H9 (cell line): ENCODE data around the gene LBH. TPM values are rescaled to one million over a fixed set of nuclear protein-coding genes. Genes with fewer than 3 reads are reported as not detected.

Experiments used
- DNase-seq: peaks from one replicate; pipeline ENCODE4 v3.0.0-alpha.2; 2017
- H2AFZ ChIP-seq: one replicate; pipeline ENCODE4 v1.6.1; 2013; ENCODE audit warnings: mild to moderate bottlenecking, low read length, control low read depth, moderate library complexity
- H2AK5ac ChIP-seq: 2 replicates; pipeline ENCODE4 v1.6.1; 2013; ENCODE audit warnings: low read length, control low read depth, mixed read lengths; ENCODE audit not compliant: insufficient read length
- H2BK120ac ChIP-seq: one replicate; pipeline ENCODE4 v1.6.1; 2013; ENCODE audit warnings: low read depth, mild to moderate bottlenecking, low read length, control low read depth, inconsistent platforms; ENCODE audit not compliant: poor library complexity, severe bottlenecking
- H2BK12ac ChIP-seq: 2 replicates; pipeline ENCODE4 v1.6.1; 2013; ENCODE audit warnings: low read length, control low read depth, mixed read lengths, low read depth; ENCODE audit not compliant: insufficient read length
- H2BK15ac ChIP-seq: 2 replicates; pipeline ENCODE4 v1.6.1; 2013; ENCODE audit warnings: low read depth, low read length, control low read depth
- H2BK20ac ChIP-seq: one replicate; pipeline ENCODE4 v1.6.1; 2013; ENCODE audit warnings: low read depth, mild to moderate bottlenecking, low read length, control low read depth, inconsistent platforms; ENCODE audit not compliant: poor library complexity, severe bottlenecking
- H2BK5ac ChIP-seq: 2 replicates; pipeline ENCODE4 v1.6.1; 2013; ENCODE audit warnings: low read length, control low read depth, mixed read lengths; ENCODE audit not compliant: insufficient read length
- H3K14ac ChIP-seq: 2 replicates; pipeline ENCODE4 v1.6.1; 2013; ENCODE audit warnings: low read length, control low read depth; ENCODE audit not compliant: insufficient read depth
- H3K18ac ChIP-seq: 2 replicates; pipeline ENCODE4 v1.6.1; 2013; ENCODE audit warnings: low read depth, mild to moderate bottlenecking, mixed read lengths, low read length, control low read depth; ENCODE audit not compliant: insufficient read length
- H3K23ac ChIP-seq: 2 replicates; pipeline ENCODE4 v1.6.1; 2013; ENCODE audit warnings: low read length, control low read depth, mixed read lengths, low read depth; ENCODE audit not compliant: insufficient read length
- H3K23me2 ChIP-seq: 2 replicates; pipeline ENCODE4 v1.6.1; 2013; ENCODE audit warnings: low read depth, mild to moderate bottlenecking, mixed read lengths, low read length, control low read depth; ENCODE audit not compliant: insufficient read length, poor library complexity, severe bottlenecking
- H3K27ac ChIP-seq: 2 replicates; pipeline ENCODE4 v1.5.1; 2013; ENCODE audit warnings: low read length, control low read depth, mixed read lengths, low read depth; ENCODE audit not compliant: insufficient read length
- H3K27me3 ChIP-seq: 2 replicates; pipeline ENCODE4 v1.6.1; 2013; ENCODE audit warnings: low read length, control low read depth, inconsistent platforms; ENCODE audit not compliant: insufficient read depth
- H3K4ac ChIP-seq: 2 replicates; pipeline ENCODE4 v1.6.1; 2013; ENCODE audit warnings: low read depth, mild to moderate bottlenecking, control low read depth, inconsistent platforms, low read length, moderate library complexity
- H3K4me1 ChIP-seq: 2 replicates; pipeline ENCODE4 v1.6.1; 2013; ENCODE audit warnings: low read length, control low read depth, inconsistent platforms; ENCODE audit not compliant: insufficient read depth
- H3K4me2 ChIP-seq: 2 replicates; pipeline ENCODE4 v1.6.1; 2013; ENCODE audit warnings: low read length, control low read depth, mixed read lengths; ENCODE audit not compliant: insufficient read length, insufficient read depth
- H3K56ac ChIP-seq: 2 replicates; pipeline ENCODE4 v1.6.1; 2013; ENCODE audit warnings: low read depth, mild to moderate bottlenecking, mixed read lengths, low read length, control low read depth; ENCODE audit not compliant: insufficient read length
- H3K79me1 ChIP-seq: 2 replicates; pipeline ENCODE4 v1.6.1; 2013; ENCODE audit warnings: low read depth, mild to moderate bottlenecking, moderate library complexity, low read length, control low read depth, inconsistent platforms; ENCODE audit not compliant: insufficient read depth, poor library complexity, severe bottlenecking
- H3K79me2 ChIP-seq: 2 replicates; pipeline ENCODE4 v1.6.1; 2013; ENCODE audit warnings: low read length, control low read depth, inconsistent platforms; ENCODE audit not compliant: insufficient read depth
- H3K9ac ChIP-seq: 2 replicates; pipeline ENCODE4 v1.6.1; 2013; ENCODE audit warnings: low read length, control low read depth, mixed read lengths; ENCODE audit not compliant: insufficient read length; ENCODE audit errors: extremely low read depth
- H3K9me3 ChIP-seq: one replicate; pipeline ENCODE4 v1.6.1; 2013; ENCODE audit warnings: low read depth, low read length, inconsistent platforms; ENCODE audit not compliant: control insufficient read depth
- H3T11ph ChIP-seq: one replicate; pipeline ENCODE4 v1.6.1; 2013; ENCODE audit warnings: mild to moderate bottlenecking, low read length, control low read depth, inconsistent platforms
- H4K20me1 ChIP-seq: one replicate; pipeline ENCODE4 v1.6.1; 2013; ENCODE audit not compliant: control insufficient read depth, insufficient read length, insufficient read depth
- H4K5ac ChIP-seq: 2 replicates; pipeline ENCODE4 v1.6.1; 2013; ENCODE audit warnings: low read depth, mild to moderate bottlenecking, mixed read lengths, low read length, control low read depth; ENCODE audit not compliant: insufficient read length
- H4K8ac ChIP-seq: replicated peaks from 2 replicates; pipeline ENCODE4 v1.6.1; 2013; ENCODE audit warnings: low read length, control low read depth, mixed read lengths, low read depth; ENCODE audit not compliant: insufficient read length
- H4K91ac ChIP-seq: 2 replicates; pipeline ENCODE4 v1.6.1; 2013; ENCODE audit warnings: low read depth, mild to moderate bottlenecking, moderate library complexity, mixed read lengths, low read length, control low read depth; ENCODE audit not compliant: insufficient read length
- H3K27ac Mint-ChIP-seq, 3 experiments: 2 replicates in 2 of 3; 3 replicates in 1 of 3; pipeline ENCODE4 v1.8.0; 2020 to 2021; ENCODE audit warnings: mixed read lengths in 3 of 3, mild to moderate bottlenecking in 1 of 3, moderate library complexity in 1 of 3
- H3K27me3 Mint-ChIP-seq: 2 replicates; pipeline ENCODE4 v1.8.0; 2021; ENCODE audit warnings: low read depth, mild to moderate bottlenecking, moderate library complexity, mixed read lengths
- H3K36me3 Mint-ChIP-seq, 3 experiments: 2 replicates in 2 of 3; 3 replicates in 1 of 3; pipeline ENCODE4 v1.8.0; 2020 to 2021; ENCODE audit warnings: low read depth in 3 of 3, mixed read lengths in 3 of 3; ENCODE audit not compliant: insufficient read depth in 1 of 3
- H3K4me1 Mint-ChIP-seq, 2 experiments: 2 replicates each; pipeline ENCODE4 v1.8.0; 2020; ENCODE audit warnings: mixed read lengths in 2 of 2
- H3K4me3 Mint-ChIP-seq, 2 experiments: 2 replicates in 1 of 2; 3 replicates in 1 of 2; pipeline ENCODE4 v1.8.0; 2020 to 2021; ENCODE audit warnings: mild to moderate bottlenecking in 2 of 2, mixed read lengths in 2 of 2, moderate library complexity in 1 of 2
- H3K9me3 Mint-ChIP-seq, 2 experiments: 2 replicates in 1 of 2; 3 replicates in 1 of 2; pipeline ENCODE4 v1.8.0; 2020; ENCODE audit warnings: mild to moderate bottlenecking in 2 of 2, mixed read lengths in 2 of 2, moderate library complexity in 1 of 2
- CTCF ChIP-seq: fragments of 200-600 bp; sonication (generic); conservative IDR thresholded peaks from 3 replicates; pipeline ENCODE4 v1.8.0; 2021; ENCODE audit warnings: antibody characterized with exemption, mild to moderate bottlenecking
- WGBS: extraction: QIAGEN DNeasy Blood & Tissue Kit; methylation state at CpG from one replicate; pipeline ENCODE4 v1.1.7; 2013; ENCODE audit warnings: missing lambda C conversion rate, low lambda C conversion rate, mixed read lengths; ENCODE audit not compliant: insufficient read length; ENCODE audit errors: extremely low coverage; 5-methylcytosine and 5-hydroxymethylcytosine counted together
- total RNA-seq: library from RNA; stranded (reverse); gene quantifications from 2 replicates; pipeline ENCODE4 v1.2.1, GENCODE V29; 2021

Gene LBH
- total RNA-seq, 1 experiment from 2014 or later, result 53.0 TPM

GRCh38 chr2:30254685-30255001 lies 23.3 kb downstream of the LBH start:
- DNase-seq, result no peak
- H3T11ph ChIP-seq, result no peak overlapping the region
- no peaks in the 10 kb centered on the region for H3K79me2 ChIP-seq
- no peak overlapping the region for H2BK5ac ChIP-seq
- no peak overlapping the region for H4K8ac ChIP-seq
- no peaks in the 10 kb centered on the region for H4K20me1 ChIP-seq
- no peak overlapping the region for H2BK12ac ChIP-seq
- H2BK20ac ChIP-seq, result no peak overlapping the region
- Mint-ChIP-seq H3K9me3 (no peaks in the 10 kb centered on the region), H3K4me1 (peaks cover 9 to 16% of the 10 kb centered on the region in 2 experiments), H3K27ac (no peak overlapping the region), H3K27me3 (no peaks in the 10 kb centered on the region; the same call in 1 of the 2 replicates), H3K4me3 (no peak overlapping the region), H3K36me3 (peaks cover 17 to 36% (median 32%) of the 10 kb centered on the region in 3 experiments; a peak in 6 of 7 replicates)
- no peak overlapping the region for H2AFZ ChIP-seq
- no peaks in the 10 kb centered on the region for H3K27me3 ChIP-seq
- H3K56ac ChIP-seq, result no peak overlapping the region
- H2BK120ac ChIP-seq, result no peak overlapping the region
- no peak overlapping the region for H3K18ac ChIP-seq
- H3K4me1 ChIP-seq, result no peaks in the 10 kb centered on the region
- no peak overlapping the region for H2AK5ac ChIP-seq
- H4K5ac ChIP-seq, result no peak overlapping the region
- no CpG with 5 or more reads among the region's 1 CpG for WGBS
- H3K9ac ChIP-seq, result no peak overlapping the region
- no peak overlapping the region for H3K23ac ChIP-seq
- no peak for TF ChIP-seq CTCF
- H3K14ac ChIP-seq, result no peak overlapping the region
- no peak overlapping the region for H3K4me2 ChIP-seq
- no peak overlapping the region for H3K27ac ChIP-seq
- no peaks in the 10 kb centered on the region for H3K9me3 ChIP-seq
- no peak overlapping the region for H4K91ac ChIP-seq
- H2BK15ac ChIP-seq, result no peak overlapping the region
- H3K23me2 ChIP-seq, result no peaks in the 10 kb centered on the region
- no peaks in the 10 kb centered on the region for H3K79me1 ChIP-seq
- no peak overlapping the region for H3K4ac ChIP-seq
